ENCODE results near the gene VAC14.
"Not testable (repeated sequence)": the region's sequence is repeated elsewhere in the genome, so short reads cannot be mapped to it uniquely, and the experiment has no call there.

The VAC14 gene

GRCh38 chr16:70678121-70678897 is 122.6 kb downstream of the VAC14 start:
- no peak for DNase-seq

GRCh38 chr16:70677499-70678120 is 123.3 kb downstream of the VAC14 start:
- DNase-seq: no peak

- no peak for DNase-seq
Observed at GRCh38 chr16:70676675-70677498, 124.1 kb downstream of the VAC14 start.

GRCh38 chr16:70675851-70676513 is 125.0 kb downstream of the VAC14 start:
- DNase-seq: no peak

GRCh38 chr16:70674221-70675014 is 126.5 kb downstream of the VAC14 start:
- no peak for DNase-seq

GRCh38 chr16:70670938-70671337 is 130.0 kb downstream of the VAC14 start:
- DNase-seq: not testable (repeated sequence)

- no peak for DNase-seq
Observed at GRCh38 chr16:70670175-70670574, 130.8 kb downstream of the VAC14 start.

GRCh38 chr16:70665806-70666735 is 134.9 kb downstream of the VAC14 start:
- no peak for DNase-seq

- DNase-seq: no peak
Observed at GRCh38 chr16:70665113-70665694, 135.8 kb downstream of the VAC14 start.

GRCh38 chr16:70664325-70665112 is 136.4 kb downstream of the VAC14 start:
- DNase-seq: no peak

GRCh38 chr16:70663524-70664324 is 137.2 kb downstream of the VAC14 start:
- no peak for DNase-seq

- DNase-seq: no peak
Observed at GRCh38 chr16:70662991-70663523, 137.9 kb downstream of the VAC14 start.

- no peak for DNase-seq
Observed at GRCh38 chr16:70661918-70662641, 138.9 kb downstream of the VAC14 start.

GRCh38 chr16:70661534-70661917 is 139.4 kb downstream of the VAC14 start:
- no peak for DNase-seq

GRCh38 chr16:70660672-70661350 is 140.1 kb downstream of the VAC14 start:
- no peak for DNase-seq

GRCh38 chr16:70659953-70660671 is 140.8 kb downstream of the VAC14 start:
- no peak for DNase-seq

GRCh38 chr16:70659546-70659945 is 141.4 kb downstream of the VAC14 start:
- DNase-seq: no peak
